ENCODE data around the gene YPEL4.
A peak's percentile ranks its signal among the peaks of the same experiment; 100 is the strongest.
"Not testable (repeated sequence)": the region's sequence is repeated elsewhere in the genome, so short reads cannot be mapped to it uniquely, and the experiment has no call there.

The YPEL4 gene

GRCh38 chr11:57658023-57658361 lies 8.3 kb upstream of the YPEL4 start:
- H3K4me3 ChIP-seq: peak overlapping the region; percentile 74
- TF ChIP-seq CTCF (IDR thresholded peaks at IDR 0.05): no peak
- H3K27ac ChIP-seq: peak overlapping the region; percentile 91
- DNase-seq (ENCODE audit: low spot score): no peak

- peak; percentile 100 for DNase-seq (ENCODE audit: low spot score)
- no peak for TF ChIP-seq CTCF (IDR thresholded peaks at IDR 0.05)
- peak within 1 kb of the TSS; percentile 91 for H3K27ac ChIP-seq
- H3K4me3 ChIP-seq: peak within 1 kb of the TSS; percentile 74
These were observed 7.7 kb upstream of the YPEL4 start, which contains the start of gene CLP1 for GRCh38 chr11:57657194-57658022. Gene CLP1, plus strand, starts transcription at chr11:57657762. Its CDS starts 1,715 bp downstream, at chr11:57659477.

- Histone ChIP-seq H3K27ac (peak overlapping the region; percentile 91), H3K4me3 (peak overlapping the region; percentile 74)
- no peak for TF ChIP-seq CTCF (IDR thresholded peaks at IDR 0.05)
- DNase-seq (ENCODE audit: low spot score): no peak
These were observed 7.1 kb upstream of the YPEL4 start for GRCh38 chr11:57656885-57657193.

GRCh38 chr11:57653163-57653562 lies 3.5 kb upstream of the YPEL4 start:
- DNase-seq (ENCODE audit: low spot score): no peak
- no peak for TF ChIP-seq CTCF (IDR thresholded peaks at IDR 0.05)
- no peak overlapping the region for H3K27ac ChIP-seq
- no peak overlapping the region for H3K4me3 ChIP-seq

GRCh38 chr11:57652662-57653061 lies 3.0 kb upstream of the YPEL4 start:
- no peak for DNase-seq (ENCODE audit: low spot score)
- no peak for TF ChIP-seq CTCF (IDR thresholded peaks at IDR 0.05)
- H3K27ac ChIP-seq: no peak overlapping the region
- no peak overlapping the region for H3K4me3 ChIP-seq

- not testable (repeated sequence) for DNase-seq (ENCODE audit: low spot score); H3K4me3 ChIP-seq; H3K27ac ChIP-seq
These were observed 2.5 kb upstream of the YPEL4 start for GRCh38 chr11:57652230-57652629.

GRCh38 chr11:57651408-57651807 lies 1.7 kb upstream of the YPEL4 start:
- Histone ChIP-seq H3K27ac (no peak overlapping the region), H3K4me3 (no peak overlapping the region)
- DNase-seq (ENCODE audit: low spot score): no peak
- TF ChIP-seq CTCF (IDR thresholded peaks at IDR 0.05): no peak
